HFF-Myc (cell line): ENCODE data around the gene NELL1.
"Not testable (repeated sequence)": the region's sequence is repeated elsewhere in the genome, so short reads cannot be mapped to it uniquely, and the experiment has no call there.

Experiments
- DNase-seq: peaks from one replicate; pipeline ENCODE4 v3.0.0-alpha.2; 2011; ENCODE audit warnings: low read depth; ENCODE audit errors: extremely low read depth
- H3K4me3 ChIP-seq: replicated peaks from 2 replicates; pipeline ENCODE4 v1.5.1; 2011; ENCODE audit warnings: low read depth, mild to moderate bottlenecking, control low read depth, low read length
- CTCF ChIP-seq: IDR thresholded peaks from 2 replicates; pipeline ENCODE4 v1.5.1; 2012; ENCODE audit warnings: mild to moderate bottlenecking, low read depth, low read length, control low read depth; ENCODE audit errors: missing control alignments

NELL1 gene

DNA sequence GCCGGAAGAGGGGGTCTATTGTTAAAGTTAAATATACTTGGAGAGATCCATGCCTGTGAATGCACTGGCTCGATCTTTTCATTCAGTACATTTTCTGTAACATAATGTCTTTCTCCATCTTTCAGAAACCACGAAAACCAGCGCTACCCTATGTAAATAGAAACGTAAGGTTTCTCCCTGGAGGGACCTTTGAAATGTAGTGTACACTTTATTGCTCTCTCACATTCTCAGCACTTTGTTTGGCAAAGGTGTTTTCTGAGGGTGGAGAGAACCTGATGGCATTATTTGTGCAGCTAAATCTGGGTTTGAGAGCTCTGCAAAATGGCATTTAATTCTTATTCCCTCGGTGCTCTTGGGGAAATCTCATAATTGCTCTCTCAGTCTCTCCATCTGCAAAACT lies 468.4 kb downstream of the NELL1 start:
- no peak for TF ChIP-seq CTCF
- H3K4me3 ChIP-seq: no peak overlapping the region
- DNase-seq: no peak

GRCh38 chr11:21141557-21141956 lies 472.2 kb downstream of the NELL1 start:
- not testable (repeated sequence) for H3K4me3 ChIP-seq, DNase-seq

GRCh38 chr11:21142007-21142406 lies 472.6 kb downstream of the NELL1 start:
- DNase-seq: no peak
- TF ChIP-seq CTCF: no peak
- no peak overlapping the region for H3K4me3 ChIP-seq

- TF ChIP-seq CTCF: no peak
- DNase-seq: no peak
- no peak overlapping the region for H3K4me3 ChIP-seq
These were observed 475.1 kb downstream of the NELL1 start for GRCh38 chr11:21144531-21144930.

DNA sequence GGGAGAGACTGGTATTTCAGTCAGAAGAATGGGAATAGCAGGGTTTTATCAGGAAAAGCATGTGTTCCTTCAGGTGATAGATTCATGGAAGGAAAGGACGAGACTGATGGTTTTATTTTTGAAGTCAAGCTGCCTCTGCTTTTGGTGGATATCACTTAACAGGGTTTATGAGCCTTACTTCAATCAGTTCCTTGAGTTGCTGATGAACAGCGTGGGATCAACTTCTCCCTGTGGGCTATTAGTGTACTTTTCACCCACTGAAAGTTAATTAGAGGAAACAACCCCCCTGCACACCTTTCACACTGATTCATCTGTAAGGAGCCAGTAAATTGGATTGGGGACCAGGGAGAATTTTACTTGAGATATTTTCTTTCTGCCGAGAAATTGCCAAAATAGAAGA lies 479.0 kb downstream of the NELL1 start:
- no peak for TF ChIP-seq CTCF
- no peak for DNase-seq
- no peak overlapping the region for H3K4me3 ChIP-seq

DNA sequence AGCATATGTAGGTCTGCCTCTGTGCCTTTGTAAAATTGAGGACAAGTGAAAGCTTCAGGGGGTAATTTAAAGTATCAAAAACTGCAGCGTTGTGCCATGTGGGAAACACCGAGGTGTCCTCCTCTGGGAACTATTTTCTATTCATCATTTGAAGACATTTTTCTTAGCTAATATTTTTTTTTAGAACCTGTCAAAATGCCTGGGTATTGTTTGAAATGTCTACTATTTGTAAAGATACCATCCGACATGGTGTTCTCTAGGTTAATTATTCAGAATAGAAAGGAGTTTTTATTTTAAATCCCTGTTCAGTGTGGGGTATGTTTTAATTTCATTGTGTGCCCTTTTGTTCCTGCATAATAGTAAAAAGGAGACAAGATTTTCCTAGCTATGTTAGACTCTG lies 490.8 kb downstream of the NELL1 start:
- no peak for TF ChIP-seq CTCF
- DNase-seq: no peak
- no peak overlapping the region for H3K4me3 ChIP-seq

- no peak for DNase-seq
- no peak overlapping the region for H3K4me3 ChIP-seq
- no peak for TF ChIP-seq CTCF
These were observed 500.3 kb downstream of the NELL1 start for GRCh38 chr11:21169639-21170038.

DNA sequence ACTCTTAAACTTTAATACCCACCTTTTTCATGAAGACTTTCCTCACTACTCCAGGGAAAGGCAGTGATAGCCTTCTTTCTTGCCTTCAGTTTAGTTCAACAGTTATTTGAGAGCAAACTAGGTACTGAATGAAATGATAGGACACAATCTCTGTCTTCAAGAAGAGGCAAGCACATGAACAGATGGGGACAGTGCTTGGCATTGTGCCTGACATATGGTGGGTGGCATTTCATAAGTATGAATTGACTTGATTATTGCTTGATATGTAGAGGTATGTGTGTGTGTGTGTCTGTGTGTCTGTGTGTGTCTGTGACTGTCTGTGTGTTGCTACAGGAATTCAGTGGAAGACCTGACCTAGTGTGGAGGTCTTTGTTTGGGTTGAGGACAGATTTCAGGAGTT lies 504.1 kb downstream of the NELL1 start:
- no peak for TF ChIP-seq CTCF
- no peak for DNase-seq

More for the DNA sequence above, 504.1 kb downstream of the NELL1 start:
- no peak overlapping the region for H3K4me3 ChIP-seq
